K562 (cell line): ENCODE measurements around the gene SGTB. TPM values are rescaled to one million over a fixed set of nuclear protein-coding genes. Genes with fewer than 3 reads are reported as not detected.

Experiments used
- CTCF ChIP-seq, 3 experiments: IDR thresholded peaks in 2 of 3; conservative IDR thresholded peaks in 1 of 3; 2 replicates each; pipeline ENCODE4 v1.5.1; 2011 to 2012; ENCODE audit warnings: low read length in 3 of 3, mild to moderate bottlenecking in 3 of 3, control low read depth in 2 of 3, improper control_type of control experiment in 1 of 3, inconsistent platforms in 1 of 3, low read depth in 1 of 3, mixed read lengths in 1 of 3, moderate library complexity in 1 of 3; ENCODE audit not compliant: insufficient read depth in 2 of 3
- OTX1 ChIP-seq: fragments of 450-650 bp; formaldehyde crosslinking; IDR thresholded peaks from 2 replicates; pipeline ENCODE4 v1.4.0; 2022; ENCODE audit warnings: mild to moderate bottlenecking
- PCBP1 ChIP-seq: fragments of 200-400 bp; formaldehyde crosslinking; IDR thresholded peaks from 2 replicates; pipeline ENCODE4 v1.6.1; 2018; ENCODE audit warnings: mild to moderate bottlenecking, low read depth, low read length; ENCODE audit not compliant: poor library complexity, severe bottlenecking
- RFX5 ChIP-seq: IDR thresholded peaks from 2 replicates; pipeline ENCODE4 v1.6.1; 2011; ENCODE audit warnings: low read depth, mild to moderate bottlenecking, improper control_type of control experiment, low read length
- SAP30 ChIP-seq: fragments of 200-600 bp; sonication (generic); IDR thresholded peaks from 2 replicates; pipeline ENCODE4 v1.6.1; 2012; ENCODE audit warnings: borderline replicate concordance, low read depth, mild to moderate bottlenecking, moderate library complexity, low read length, control low read depth, inconsistent platforms; ENCODE audit not compliant: insufficient read depth, poor library complexity, severe bottlenecking
- THRB ChIP-seq: fragments of 450-650 bp; formaldehyde crosslinking; conservative IDR thresholded peaks from 2 replicates; pipeline ENCODE4 v1.4.0; 2022; ENCODE audit warnings: mild to moderate bottlenecking, missing genetic modification characterization
- TOE1 ChIP-seq, 2 experiments: fragments of 450-650 bp in 1 of 2; sonication (generic) in 1 of 2; formaldehyde crosslinking in 1 of 2; IDR thresholded peaks; 2 replicates each; pipeline versions ENCODE4 v1.7.1 to v1.8.0; 2016 to 2022; ENCODE audit warnings: borderline replicate concordance in 2 of 2, mild to moderate bottlenecking in 2 of 2, antibody characterized with exemption in 1 of 2, inconsistent platforms in 1 of 2, low read depth in 1 of 2, missing genetic modification reagents in 1 of 2, moderate library complexity in 1 of 2
- TSC22D4 ChIP-seq: fragments of 450-650 bp; IDR thresholded peaks from 2 replicates; pipeline ENCODE4 v1.6.1; 2016; ENCODE audit warnings: missing genetic modification characterization, missing biosample characterization, control low read depth
- UBTF ChIP-seq, 2 experiments: IDR thresholded peaks; 2 replicates each; pipeline ENCODE4 v1.6.1; 2012; ENCODE audit warnings: improper control_type of control experiment in 2 of 2, low read depth in 2 of 2, low read length in 2 of 2, borderline replicate concordance in 1 of 2
- ZNF239 ChIP-seq: fragments of 250-450 bp; sonication (Bioruptor Pico); IDR thresholded peaks from 2 replicates; pipeline ENCODE4 v1.4.0; 2020; ENCODE audit warnings: mild to moderate bottlenecking
- ZNF407 ChIP-seq: fragments of 450-650 bp; IDR thresholded peaks from 2 replicates; pipeline ENCODE4 v1.6.1; 2016; ENCODE audit warnings: low read depth
- polyA plus RNA-seq, 8 experiments: library from polyadenylated mRNA; depleted of rRNA in 4 of 8; stranded (reverse) in 5 of 8; unstranded in 3 of 8; fragments of >200 nt; fragmentation: Nextera tagmentation in 2 of 8; fragmentation: Illumina TruSeq in 1 of 8; extraction: Ambion mirVana in 2 of 8; extraction: Trizol in 1 of 8; gene quantifications; 2 replicates each; pipeline versions ENCODE4 v1.2.1 to v1.2.3, GENCODE V29; 2011 to 2014; ENCODE audit warnings: inconsistent platforms in 1 of 8, missing spikeins in 1 of 8
- total RNA-seq, 7 experiments: library from RNA; depleted of rRNA in 6 of 7; stranded (reverse); fragments of >200 nt in 6 of 7; fragmentation: Illumina TruSeq in 2 of 7; extraction: Trizol in 2 of 7; gene quantifications; 2 replicates each; pipeline versions ENCODE4 v1.2.1 to v1.2.3, GENCODE V29; 2011 to 2021; ENCODE audit warnings: low replicate concordance in 1 of 7

SGTB gene
- total and polyA plus RNA-seq, 9 of the 15 experiments (the other 6 are each of a cell fraction or from before 2014, with no cell fraction given) = 1.3 to 8.4 (median 4.8) TPM

- no peak for TF ChIP-seq UBTF (IDR thresholded peaks at IDR 0.05; ENCODE audit: borderline replicate concordance in 1 of 2, low read depth in 2 of 2, low read length in 2 of 2)
- TF ChIP-seq OTX1 (CRISPR knock-in tag) = peak; percentile 64; the same call in 1 of the 2 replicates
- TF ChIP-seq ZNF239 (CRISPR knock-in tag) = no peak
- no peak for TF ChIP-seq TSC22D4 (tag)
- TF ChIP-seq RFX5 = no peak
- peak; percentile 78; the same call in 1 of the 2 replicates for TF ChIP-seq THRB (CRISPR knock-in tag)
- TF ChIP-seq TOE1 (IDR thresholded peaks at IDR 0.05; ENCODE audit: borderline replicate concordance) = no peak
- no peak for TF ChIP-seq TOE1 (CRISPR knock-in tag; IDR thresholded peaks at IDR 0.05; ENCODE audit: borderline replicate concordance, low read depth)
- TF ChIP-seq SAP30 = no peak
- no peak for TF ChIP-seq ZNF407
- TF ChIP-seq CTCF (IDR thresholded peaks at IDR 0.05 in 2 of 3, conservative IDR thresholded peaks at IDR 0.05 in 1 of 3; ENCODE audit: insufficient read depth in 2 of 3, low read depth in 1 of 3, low read length in 3 of 3) = no peak
- no peak for TF ChIP-seq PCBP1
Observed at GRCh38 chr5:65693121-65693520, 28.8 kb downstream of the SGTB start (continued).
